Measurements from ENCODE around the gene CLCN5. TPM values are rescaled to one million over a fixed set of nuclear protein-coding genes. Genes with fewer than 3 reads are reported as not detected.

CLCN5 gene
- total RNA-seq, 1 experiment from 2014 or later = 0.76 TPM

DNA sequence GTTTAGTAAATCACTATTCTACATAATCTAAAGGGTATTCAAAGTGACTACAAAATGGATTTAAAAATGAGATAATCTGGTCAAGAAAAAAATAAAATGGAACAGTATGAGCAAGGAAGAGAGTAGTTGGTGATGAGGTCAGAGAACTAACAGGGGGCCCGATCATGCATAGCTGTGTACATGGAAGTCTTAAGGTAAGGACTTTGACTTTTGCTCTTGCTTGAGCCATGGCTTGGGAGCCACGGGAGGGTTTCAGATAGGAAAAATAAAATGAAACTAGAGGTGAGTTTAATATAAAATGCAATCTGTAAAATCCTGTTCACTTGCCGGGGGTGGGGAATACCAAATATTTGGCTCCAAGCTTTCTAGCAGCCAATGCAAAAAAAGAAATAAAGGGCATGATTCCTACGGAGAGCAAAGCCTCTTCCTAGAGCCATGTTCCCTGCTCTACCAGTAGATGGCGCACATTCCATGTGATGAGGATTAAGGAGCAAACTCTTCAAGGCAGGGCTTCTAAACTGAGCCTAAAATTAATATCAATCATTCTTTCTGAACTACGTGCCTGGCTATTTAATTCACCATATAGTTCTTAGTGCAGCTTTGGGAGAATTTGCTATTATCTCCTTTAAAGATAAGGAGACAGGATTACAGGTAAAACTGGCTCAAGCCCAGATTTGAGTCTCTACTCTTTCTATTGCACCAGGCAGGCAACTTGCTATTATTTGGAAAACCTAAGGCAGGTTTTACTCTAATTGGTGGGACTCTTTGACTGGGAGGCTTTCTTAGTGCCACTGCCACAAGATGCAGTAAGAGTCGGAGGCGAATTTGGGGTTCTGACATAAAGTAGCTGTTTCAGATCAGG lies 6.8 kb upstream of the CLCN5 start:
- Histone ChIP-seq H3K4me3 (no peak overlapping the region), H3K27me3 (no peaks in the 10 kb centered on the region)
- DNase-seq = peak; percentile 9

DNA sequence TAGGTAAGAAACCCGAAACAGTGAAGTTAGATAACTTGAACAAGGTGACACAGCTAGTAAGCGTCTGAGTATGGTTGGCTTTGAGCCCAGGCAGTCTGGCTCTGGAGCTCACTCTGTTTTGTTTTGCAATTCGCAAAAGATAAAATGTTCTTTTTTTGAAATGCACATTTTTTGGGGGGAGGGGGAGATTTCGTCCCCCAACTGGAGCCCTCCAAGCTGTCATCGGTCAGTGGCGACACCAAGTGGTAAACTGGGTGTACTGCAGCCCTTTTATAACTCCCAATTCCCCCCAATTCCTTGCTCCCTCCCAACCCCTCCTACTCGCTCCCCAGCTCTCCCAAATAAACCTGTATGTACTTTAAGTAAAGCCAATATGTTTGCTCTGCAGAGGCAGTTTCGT lies 2.8 kb upstream of the CLCN5 start:
- no peaks in the 10 kb centered on the region for H3K36me3 ChIP-seq
- no peaks in the 10 kb centered on the region for H3K9me3 ChIP-seq
- no peak overlapping the region for H3K4me3 ChIP-seq
- peak; percentile 0 for DNase-seq
- H3K27me3 ChIP-seq = no peaks in the 10 kb centered on the region

More for the DNA sequence above, 6.8 kb upstream of the CLCN5 start:
- Histone ChIP-seq H3K9me3 (no peaks in the 10 kb centered on the region), H3K36me3 (no peaks in the 10 kb centered on the region)

DNA sequence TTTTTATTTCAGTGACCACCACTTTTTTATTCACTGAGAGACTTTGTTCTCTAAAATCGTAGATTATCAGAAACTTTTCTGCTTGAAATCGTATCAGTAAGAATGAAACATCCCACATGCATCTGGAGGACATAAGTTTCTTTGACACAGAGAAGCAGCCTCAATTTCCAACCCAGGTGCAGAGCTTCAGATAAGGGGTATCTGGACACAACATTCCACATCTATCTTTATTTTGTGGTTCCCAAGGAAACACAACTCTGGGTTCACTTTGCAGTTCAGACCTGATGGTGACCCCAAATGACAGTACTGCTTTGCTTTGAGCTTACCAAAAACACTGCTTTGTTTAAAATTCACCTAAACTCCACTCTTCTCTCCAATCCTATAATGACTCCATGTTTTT lies 1.3 kb upstream of the CLCN5 start:
- no peaks in the 10 kb centered on the region for H3K9me3 ChIP-seq

DNA sequence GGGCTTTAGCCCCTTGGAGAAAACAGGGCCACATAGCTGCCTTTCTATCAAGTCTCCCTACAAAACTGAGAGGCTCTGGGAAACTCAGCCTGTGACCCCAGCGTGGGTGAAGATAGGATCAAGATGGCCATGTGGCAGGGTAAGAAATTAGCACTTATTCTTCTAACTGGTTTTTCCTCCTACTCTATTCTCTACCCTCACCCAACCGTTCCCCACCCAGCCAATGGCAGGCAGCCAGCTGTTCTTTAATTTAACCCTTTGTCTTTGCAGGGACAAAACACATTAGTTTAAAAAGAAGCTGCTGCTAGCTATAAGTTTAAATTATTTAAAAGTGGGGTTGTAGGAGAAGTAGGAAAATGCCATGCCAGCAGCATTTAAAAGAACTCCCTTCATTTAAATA lies 2.8 kb downstream of the CLCN5 start:
- DNase-seq = no peak
- no peak overlapping the region for H3K4me3 ChIP-seq
- H3K9me3 ChIP-seq = no peaks in the 10 kb centered on the region
- H3K27me3 ChIP-seq = no peaks in the 10 kb centered on the region
- H3K36me3 ChIP-seq = no peaks in the 10 kb centered on the region

More for the DNA sequence above, 1.3 kb upstream of the CLCN5 start:
- DNase-seq = no peak
- H3K4me3 ChIP-seq = no peak overlapping the region
- H3K27me3 ChIP-seq = no peaks in the 10 kb centered on the region
- no peaks in the 10 kb centered on the region for H3K36me3 ChIP-seq

GRCh38 chrX:49930039-49930438 lies 7.6 kb downstream of the CLCN5 start:
- Histone ChIP-seq H3K9me3 (no peaks in the 10 kb centered on the region), H3K27me3 (no peaks in the 10 kb centered on the region), H3K4me3 (no peak overlapping the region), H3K36me3 (no peaks in the 10 kb centered on the region)
- DNase-seq = no peak

- no peaks in the 10 kb centered on the region for H3K36me3 ChIP-seq
- no peaks in the 10 kb centered on the region for H3K9me3 ChIP-seq
- H3K4me3 ChIP-seq = no peak overlapping the region
- H3K27me3 ChIP-seq = no peaks in the 10 kb centered on the region
- DNase-seq = no peak
These were observed 10.4 kb downstream of the CLCN5 start for GRCh38 chrX:49932791-49933190.

DNA sequence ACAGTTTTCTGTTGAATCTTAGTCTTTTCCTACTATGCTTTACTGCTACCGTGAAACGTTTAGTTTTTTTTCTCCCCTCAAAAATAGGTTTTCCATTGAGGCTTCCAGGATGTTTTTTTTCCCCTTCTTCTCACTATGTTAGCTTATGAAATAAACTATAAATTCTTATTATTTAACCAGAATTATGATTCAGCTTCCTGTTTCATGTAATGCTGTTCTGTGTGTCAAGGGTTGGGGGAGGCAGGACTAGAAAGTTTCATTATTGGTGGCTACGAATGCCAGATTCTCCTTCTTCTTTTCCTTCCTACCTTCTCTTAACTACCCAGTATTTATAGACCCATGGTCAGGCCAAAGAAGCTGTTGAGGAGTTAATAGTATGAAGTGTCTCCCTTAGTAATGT lies 11.8 kb downstream of the CLCN5 start:
- H3K36me3 ChIP-seq = no peaks in the 10 kb centered on the region
- no peak overlapping the region for H3K4me3 ChIP-seq
- no peaks in the 10 kb centered on the region for H3K9me3 ChIP-seq
- no peak for DNase-seq
- no peaks in the 10 kb centered on the region for H3K27me3 ChIP-seq

DNA sequence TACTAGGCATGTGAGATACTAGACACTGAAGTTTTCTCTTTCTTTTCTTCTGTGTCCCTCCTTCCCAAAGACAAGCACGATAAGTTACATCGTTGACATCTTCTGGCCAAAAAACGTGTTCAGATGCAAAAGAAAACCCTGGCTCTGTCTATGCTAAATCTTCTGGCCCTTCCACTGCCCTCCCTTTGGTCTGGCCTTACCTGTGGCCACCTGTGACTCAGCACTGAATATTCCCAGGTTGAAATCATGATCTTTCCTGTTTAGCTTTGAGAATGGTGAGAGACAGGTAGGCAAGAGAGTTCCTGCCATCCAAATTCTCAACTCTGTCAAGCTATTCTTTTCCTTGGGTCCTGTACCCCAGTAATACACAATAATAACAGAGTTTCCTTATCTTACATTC lies 12.3 kb downstream of the CLCN5 start:
- Histone ChIP-seq H3K4me3 (no peak overlapping the region), H3K9me3 (no peaks in the 10 kb centered on the region), H3K36me3 (no peaks in the 10 kb centered on the region), H3K27me3 (no peaks in the 10 kb centered on the region)
- DNase-seq = no peak

DNA sequence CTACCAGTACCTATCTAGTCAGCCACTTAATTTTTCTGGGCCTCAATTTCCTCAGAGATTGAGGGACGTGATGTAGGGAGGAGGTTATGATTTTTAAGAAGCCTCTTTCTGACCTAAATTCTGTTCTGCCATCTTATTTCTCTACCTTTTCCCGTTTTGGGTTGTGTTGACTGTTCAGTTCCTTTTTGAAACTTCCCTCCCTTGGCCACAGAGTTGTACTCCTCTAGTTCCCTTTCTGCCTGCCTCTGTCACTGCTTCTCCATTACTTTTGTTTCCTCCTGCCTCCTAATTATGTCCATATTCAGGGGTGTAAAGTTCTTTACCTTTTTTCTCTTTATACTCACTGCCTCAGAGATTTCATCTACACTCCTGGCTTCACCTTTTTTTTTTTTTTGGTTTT lies 25.4 kb downstream of the CLCN5 start:
- Histone ChIP-seq H3K27me3 (no peaks in the 10 kb centered on the region), H3K36me3 (no peaks in the 10 kb centered on the region), H3K4me3 (no peak overlapping the region), H3K9me3 (no peaks in the 10 kb centered on the region)
- DNase-seq = no peak

DNA sequence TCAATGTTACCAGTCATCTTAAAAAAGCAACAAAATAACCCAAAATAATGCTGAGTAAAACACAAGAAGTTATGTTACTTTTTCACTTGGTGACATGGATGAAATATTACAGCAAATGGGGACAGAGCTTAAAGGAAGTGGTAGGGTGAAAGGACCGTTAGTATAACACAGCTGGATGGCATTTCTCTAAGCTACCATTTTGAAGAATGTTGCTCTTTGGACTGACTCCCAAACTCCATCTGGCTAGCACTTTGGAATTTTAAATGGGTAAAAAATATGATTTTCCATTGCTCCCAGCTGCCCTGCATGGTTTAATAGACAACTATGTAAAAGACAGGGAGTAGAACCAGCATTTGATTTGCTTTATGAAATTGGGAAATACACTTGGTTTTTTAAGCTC lies 27.6 kb downstream of the CLCN5 start:
- Histone ChIP-seq H3K4me3 (no peak overlapping the region), H3K27me3 (no peaks in the 10 kb centered on the region), H3K9me3 (no peaks in the 10 kb centered on the region), H3K36me3 (no peaks in the 10 kb centered on the region)
- no peak for DNase-seq

DNA sequence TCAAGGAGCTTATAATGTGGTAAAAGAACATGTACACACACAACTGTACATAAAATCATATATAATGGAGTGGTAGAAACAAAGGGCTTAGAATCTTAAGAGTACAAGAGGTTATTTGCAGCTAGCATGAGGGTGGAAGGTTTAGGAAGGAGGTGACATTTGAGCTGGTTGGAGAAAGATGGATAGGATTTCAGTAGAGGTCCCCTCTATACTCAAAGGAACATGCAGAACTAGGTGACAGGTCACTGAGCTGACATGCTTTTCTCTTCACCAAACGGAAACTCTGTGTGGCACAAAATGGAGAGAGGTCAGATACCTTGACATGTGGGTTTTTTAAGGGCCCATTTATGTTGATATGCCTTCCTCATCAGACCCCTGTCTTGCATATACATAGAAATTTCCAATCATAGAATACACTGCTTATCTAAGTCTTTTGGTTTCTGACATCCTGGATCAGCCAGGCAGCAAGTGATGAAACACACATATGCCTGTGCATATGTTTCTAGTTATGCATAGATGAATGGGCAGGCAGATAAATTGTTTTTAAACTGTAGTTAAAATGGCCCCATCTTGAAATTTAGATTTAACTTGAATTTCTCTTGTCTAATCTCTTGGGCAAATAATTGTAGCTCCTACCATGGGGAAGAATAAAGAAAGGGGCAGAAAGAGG lies 29.3 kb downstream of the CLCN5 start:
- H3K4me3 ChIP-seq = no peak overlapping the region
- no peaks in the 10 kb centered on the region for H3K36me3 ChIP-seq
- H3K9me3 ChIP-seq = no peaks in the 10 kb centered on the region
- no peaks in the 10 kb centered on the region for H3K27me3 ChIP-seq
- DNase-seq = no peak

- Histone ChIP-seq H3K4me3 (no peak overlapping the region), H3K27me3 (no peaks in the 10 kb centered on the region), H3K36me3 (no peaks in the 10 kb centered on the region), H3K9me3 (no peaks in the 10 kb centered on the region)
- DNase-seq = no peak
These were observed 33.9 kb downstream of the CLCN5 start for GRCh38 chrX:49956313-49956712.

- Histone ChIP-seq H3K4me3 (no peak overlapping the region), H3K36me3 (no peaks in the 10 kb centered on the region), H3K9me3 (no peaks in the 10 kb centered on the region), H3K27me3 (no peaks in the 10 kb centered on the region)
- DNase-seq = no peak
These were observed 36.5 kb downstream of the CLCN5 start for GRCh38 chrX:49958727-49959485.

DNA sequence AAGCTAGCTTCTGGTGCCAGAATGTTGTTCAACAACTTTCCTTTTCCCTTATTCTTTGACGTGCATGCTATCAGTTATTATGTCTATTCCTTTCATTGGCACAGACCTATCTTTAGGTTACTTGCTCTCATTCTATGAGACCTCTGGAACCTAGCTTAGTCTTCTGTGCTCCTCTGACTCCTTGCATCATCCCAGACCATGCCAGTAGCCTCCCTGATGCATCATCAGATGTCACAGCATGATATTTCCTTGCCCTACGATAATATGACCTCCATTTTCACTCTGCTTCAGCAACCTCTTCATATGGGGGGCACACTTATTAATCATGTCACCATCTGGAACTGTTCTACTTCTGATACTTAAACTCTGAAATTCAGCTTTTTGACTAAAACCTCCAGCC lies 37.2 kb downstream of the CLCN5 start:
- no peak overlapping the region for H3K4me3 ChIP-seq
- H3K36me3 ChIP-seq = no peaks in the 10 kb centered on the region
- no peaks in the 10 kb centered on the region for H3K9me3 ChIP-seq
- no peaks in the 10 kb centered on the region for H3K27me3 ChIP-seq
- DNase-seq = no peak

DNA sequence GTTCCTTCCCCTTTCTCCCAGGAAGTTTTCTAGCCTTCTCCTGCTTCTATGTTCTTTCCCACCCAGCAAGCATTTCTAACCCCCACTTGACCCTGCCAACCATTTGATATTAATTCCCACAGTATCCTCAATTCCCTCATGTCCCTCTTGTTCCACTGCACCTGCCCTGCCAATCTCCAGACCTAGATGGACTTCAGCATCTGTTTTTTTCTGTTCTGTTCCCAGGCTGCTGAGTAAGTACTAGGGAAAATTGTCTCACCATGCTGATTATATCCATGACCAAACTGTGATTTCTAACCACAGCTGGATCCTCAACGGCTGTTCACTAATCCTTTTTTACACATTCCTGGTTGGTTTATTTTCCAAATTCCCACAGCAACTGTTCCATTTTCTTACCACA lies 37.7 kb downstream of the CLCN5 start:
- DNase-seq = no peak
- Histone ChIP-seq H3K9me3 (no peaks in the 10 kb centered on the region), H3K4me3 (no peak overlapping the region), H3K27me3 (no peaks in the 10 kb centered on the region), H3K36me3 (no peaks in the 10 kb centered on the region)

DNA sequence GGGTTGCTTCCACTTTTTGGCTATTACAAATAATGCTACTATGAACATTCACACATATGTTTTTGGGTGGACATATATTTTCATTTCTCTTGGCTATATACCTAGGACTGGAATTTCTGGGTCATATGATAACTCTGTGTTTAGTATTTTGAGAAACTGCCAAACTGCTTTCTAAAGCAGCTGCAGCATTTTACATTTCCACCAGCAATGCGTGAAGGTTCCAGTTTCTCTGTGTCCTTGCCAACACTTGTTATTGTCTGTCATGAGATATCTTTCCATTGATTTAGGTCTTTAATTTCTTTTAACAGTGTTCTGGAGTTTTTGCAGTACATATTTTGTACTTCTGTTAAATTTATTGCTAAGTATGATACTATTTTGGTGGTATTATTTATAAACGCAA lies 48.3 kb downstream of the CLCN5 start:
- Histone ChIP-seq H3K9me3 (no peaks in the 10 kb centered on the region), H3K27me3 (no peaks in the 10 kb centered on the region), H3K4me3 (no peak overlapping the region), H3K36me3 (no peaks in the 10 kb centered on the region)
- no peak for DNase-seq

GRCh38 chrX:49972328-49972860 lies 50.0 kb downstream of the CLCN5 start:
- H3K27me3 ChIP-seq = no peaks in the 10 kb centered on the region
- H3K4me3 ChIP-seq = no peak overlapping the region
- no peaks in the 10 kb centered on the region for H3K36me3 ChIP-seq
- no peak for DNase-seq
- H3K9me3 ChIP-seq = no peaks in the 10 kb centered on the region
